HG03575 (cell line): Measurements from ENCODE around the gene DNM3.

Experiments used
- ATAC-seq: cut with Tn5 transposase; IDR thresholded peaks from one replicate; pipeline ENCODE4 v1.9.1; 2021; ENCODE audit not compliant: unreplicated experiment, insufficient number of reproducible peaks, low FRiP score; ENCODE audit errors: extremely low read depth

The DNM3 gene

DNA sequence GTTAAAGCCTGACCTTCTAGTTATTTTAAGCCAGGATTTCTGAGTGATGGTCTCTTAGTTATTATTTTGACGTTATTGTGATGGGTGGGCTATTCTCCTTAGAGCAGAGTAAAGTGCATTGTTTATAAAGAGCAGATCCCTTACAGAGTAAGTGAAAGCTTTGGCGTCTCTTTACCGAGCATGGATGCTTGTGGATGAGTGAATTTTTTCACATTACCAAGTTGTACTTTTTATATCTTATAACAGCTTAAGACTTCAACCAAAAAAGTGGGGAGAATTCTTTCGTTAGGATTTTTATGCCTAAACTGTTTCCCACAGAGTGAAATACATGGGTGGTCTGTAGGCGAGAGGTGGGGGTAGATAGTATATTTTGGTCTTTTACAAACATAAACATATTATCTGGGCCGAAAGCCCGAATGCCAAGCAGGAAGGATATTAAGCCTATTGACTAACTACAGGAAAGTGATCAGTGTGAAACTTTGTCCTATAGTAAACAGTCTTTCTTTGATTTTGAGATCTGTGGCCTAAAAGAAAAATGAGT lies 300.1 kb downstream of the DNM3 start:
- no peak for ATAC-seq

DNA sequence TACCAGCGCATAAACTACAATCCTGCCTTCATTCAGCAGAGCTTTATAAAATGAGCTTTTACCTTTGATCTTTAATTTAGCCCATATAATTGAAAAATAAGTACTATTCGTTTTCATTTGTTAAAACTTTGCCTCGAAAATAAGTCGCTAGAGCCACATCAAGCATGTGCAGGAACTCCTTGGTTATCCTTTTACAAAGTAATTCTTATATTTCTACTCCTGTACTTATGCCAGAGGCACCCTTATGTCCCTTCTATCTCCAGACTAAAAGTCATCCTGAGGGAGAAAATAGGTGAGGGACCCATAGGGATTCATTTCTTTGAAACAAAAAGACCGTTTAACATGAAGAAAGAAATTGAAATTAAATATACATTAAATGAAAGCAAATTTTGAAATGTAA lies 301.0 kb downstream of the DNM3 start:
- no peak for ATAC-seq

- ATAC-seq = no peak
Observed at GRCh38 chr1:172143384-172144055, 302.2 kb downstream of the DNM3 start.

GRCh38 chr1:172144445-172145061 lies 303.3 kb downstream of the DNM3 start:
- no peak for ATAC-seq

GRCh38 chr1:172145231-172145651 lies 303.9 kb downstream of the DNM3 start:
- ATAC-seq = no peak

GRCh38 chr1:172145656-172146055 lies 304.4 kb downstream of the DNM3 start:
- ATAC-seq = no peak

GRCh38 chr1:172146141-172146850 lies 305.0 kb downstream of the DNM3 start:
- no peak for ATAC-seq

- ATAC-seq = no peak
Observed at GRCh38 chr1:172147541-172147940, 306.2 kb downstream of the DNM3 start.

DNA sequence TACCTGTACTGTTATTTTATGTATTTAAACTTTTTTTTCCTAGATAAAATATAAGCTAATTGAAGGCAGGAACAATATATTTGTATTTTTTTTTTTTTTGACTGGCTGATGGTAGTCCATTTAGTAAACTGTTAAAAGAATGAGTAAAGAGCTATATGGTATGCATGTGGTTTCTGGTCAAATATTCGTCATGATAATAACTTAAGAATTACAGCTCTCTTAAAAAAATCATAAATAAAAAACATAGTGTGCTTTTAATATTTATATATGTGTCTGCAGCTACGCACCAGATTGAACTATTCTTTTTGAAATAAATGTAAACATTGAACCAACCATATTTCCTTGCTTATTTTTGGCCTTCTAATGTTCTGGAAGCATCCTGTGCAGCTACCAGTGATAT lies 306.9 kb downstream of the DNM3 start:
- ATAC-seq = no peak

GRCh38 chr1:172148707-172149106 lies 307.4 kb downstream of the DNM3 start:
- ATAC-seq = no peak

DNA sequence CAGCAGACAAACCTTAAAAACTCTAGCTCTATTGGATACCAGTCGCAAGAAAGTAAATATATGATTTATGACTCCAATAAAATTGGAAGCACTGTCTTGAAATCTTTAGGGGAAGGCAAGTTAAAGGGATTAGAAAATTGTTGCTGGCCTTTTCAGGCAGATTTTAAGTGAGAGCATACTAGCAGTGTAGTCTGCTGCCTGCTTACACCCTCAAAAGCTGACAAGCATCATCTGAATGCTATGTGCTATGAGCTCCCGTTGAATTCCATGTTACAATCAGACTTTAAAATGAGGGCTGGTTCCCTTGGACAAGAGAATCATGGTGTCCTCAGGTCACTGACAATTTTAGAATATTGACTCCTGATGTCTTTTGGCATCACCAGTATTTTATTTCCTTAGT lies 308.0 kb downstream of the DNM3 start:
- no peak for ATAC-seq

DNA sequence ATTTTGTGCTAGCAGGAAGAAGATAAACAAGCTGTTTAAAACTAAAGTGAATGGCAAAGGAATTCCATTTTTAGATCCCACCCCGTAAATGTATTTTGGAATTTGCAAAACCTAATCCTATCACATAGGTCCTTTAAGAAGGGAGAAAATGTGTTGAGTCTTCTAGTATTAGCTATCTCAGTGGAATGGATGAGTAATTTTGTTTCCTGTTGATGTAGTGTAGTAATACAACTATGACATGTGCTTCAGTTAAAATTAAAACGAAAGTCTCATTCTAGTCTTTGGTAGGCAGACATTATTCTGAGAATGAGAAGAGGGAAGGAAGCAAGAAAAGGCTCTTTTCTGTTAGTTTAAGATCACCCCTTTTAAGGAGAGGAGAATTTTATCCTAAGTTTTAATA lies 313.3 kb downstream of the DNM3 start:
- peak; percentile 92 for ATAC-seq

DNA sequence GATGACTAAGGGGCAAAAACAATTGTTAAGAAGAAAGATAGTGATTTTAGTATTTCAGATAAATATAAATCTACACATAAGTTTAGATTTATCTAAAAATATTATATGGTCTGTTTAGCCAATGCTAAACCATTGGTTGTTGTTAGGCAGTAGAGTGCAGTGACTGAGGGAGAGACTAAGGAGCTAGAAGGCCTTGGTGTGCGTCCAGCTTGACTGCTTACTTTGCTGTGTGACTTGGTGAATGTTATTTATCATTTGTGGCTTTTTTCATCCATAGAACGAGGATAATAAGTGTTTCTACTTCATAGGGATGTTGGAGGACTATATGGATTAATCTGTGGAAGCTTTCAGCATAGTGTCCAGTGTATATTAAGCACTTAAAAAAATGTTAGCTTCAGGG lies 314.5 kb downstream of the DNM3 start:
- ATAC-seq = no peak

DNA sequence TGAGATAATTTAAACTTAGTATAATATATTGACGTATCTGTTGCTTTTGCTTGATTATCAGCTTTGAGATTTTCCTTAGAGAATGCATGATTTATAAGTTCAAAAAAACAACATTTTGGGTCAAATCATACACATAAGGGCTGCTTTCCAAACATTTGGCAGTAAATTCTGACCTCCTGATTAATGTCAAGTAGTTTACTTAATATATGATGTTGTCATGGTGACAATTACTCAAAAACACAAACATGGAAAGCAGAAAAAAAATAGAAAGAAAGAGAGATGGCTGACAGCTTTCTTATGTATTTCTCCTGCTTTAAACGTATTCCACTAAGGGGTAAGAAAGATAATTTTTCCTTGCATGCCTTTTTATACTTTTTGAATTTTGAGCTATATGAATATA lies 320.9 kb downstream of the DNM3 start:
- ATAC-seq = no peak

- no peak for ATAC-seq
Observed at GRCh38 chr1:172163498-172164215, 322.4 kb downstream of the DNM3 start.

DNA sequence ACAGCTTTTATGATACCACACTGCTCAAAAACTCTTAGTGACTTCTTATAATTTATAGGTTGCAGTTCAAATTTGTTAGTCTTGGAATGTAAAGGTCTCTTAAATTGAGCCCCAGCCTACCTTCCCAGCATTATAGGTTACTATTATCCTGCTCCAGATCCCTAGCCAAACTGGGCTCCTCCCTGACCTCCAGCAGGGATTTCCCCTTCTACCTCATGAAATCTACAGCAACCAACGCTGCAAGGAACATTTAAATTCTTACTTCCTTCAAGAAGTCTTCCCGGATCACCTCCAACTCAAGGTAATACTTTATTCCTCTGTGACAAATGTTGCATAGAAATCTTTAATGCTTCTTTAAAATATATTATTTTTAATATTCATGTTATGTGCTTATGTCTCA lies 324.1 kb downstream of the DNM3 start:
- no peak for ATAC-seq

GRCh38 chr1:172167796-172168596 lies 326.7 kb downstream of the DNM3 start:
- ATAC-seq = no peak

DNA sequence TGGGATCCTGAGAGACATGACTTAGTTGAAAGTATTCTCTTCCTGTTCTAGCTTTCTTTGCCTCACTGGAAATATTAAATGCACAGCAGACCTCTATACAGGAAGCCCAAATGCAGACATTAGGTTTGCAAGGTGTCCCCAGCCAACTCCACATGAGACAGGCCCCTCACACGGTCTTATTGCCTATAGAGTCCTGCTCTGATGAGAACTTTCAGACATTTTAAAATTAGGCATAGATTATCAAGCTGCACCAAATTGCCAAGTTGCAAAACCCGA lies 327.2 kb downstream of the DNM3 start:
- ATAC-seq = no peak

GRCh38 chr1:172169836-172170235 lies 328.5 kb downstream of the DNM3 start:
- no peak for ATAC-seq
